ENCODE measurements around the gene SPEF1. TPM values are rescaled to one million over a fixed set of nuclear protein-coding genes. Genes with fewer than 3 reads are reported as not detected.
"Not testable (repeated sequence)": the region's sequence is repeated elsewhere in the genome, so short reads cannot be mapped to it uniquely, and the experiment has no call there.

Gene SPEF1
- total RNA-seq, 2 donors from 2014 or later: not detected

- peak; percentile 99 for DNase-seq (ENCODE audit: low spot score)
- intact Hi-C loops (cut with DNase I): no loop called here
Observed at GRCh38 chr20:3795511-3796468, 14.5 kb upstream of the SPEF1 start, which contains the start of gene CDC25B. CDC25B (plus strand) TSS chr20:3796310; CDS start chr20:3796532, 222 bp downstream.

GRCh38 chr20:3794701-3795420, 13.6 kb upstream of the SPEF1 start:
- intact Hi-C loops (cut with DNase I): no loop called here
- DNase-seq (ENCODE audit: low spot score): peak; percentile 52

GRCh38 chr20:3794168-3794567, 12.9 kb upstream of the SPEF1 start:
- intact Hi-C loops (cut with DNase I); DNase-seq (ENCODE audit: low spot score): not testable (repeated sequence)

GRCh38 chr20:3789201-3789600, 8.0 kb upstream of the SPEF1 start:
- DNase-seq (ENCODE audit: low spot score): not testable (repeated sequence)
- intact Hi-C loops (cut with DNase I): loop anchor here (1.0 to 5.0 kb wide), 2 partner anchors 29 to 33 kb away; partner anchors contain the start of gene AP5S1 (in 1 of the 2)

- intact Hi-C loops (cut with DNase I): loop anchor here (1.0 to 5.0 kb wide), 2 partner anchors 30 to 34 kb away; partner anchors contain the start of gene AP5S1 (in 1 of the 2)
Observed at GRCh38 chr20:3788685-3789155, 7.5 kb upstream of the SPEF1 start.

GRCh38 chr20:3787324-3788014, 6.2 kb upstream of the SPEF1 start:
- intact Hi-C loops (cut with DNase I): loop anchor here in 1 of 2 donors (5.0 kb wide), 1 partner anchor 35 kb away; the partner anchor contains the start of gene AP5S1
- peak; percentile 66 for DNase-seq (ENCODE audit: low spot score)

More at GRCh38 chr20:3788685-3789155, 7.5 kb upstream of the SPEF1 start:
- DNase-seq (ENCODE audit: low spot score): no peak

- intact Hi-C loops (cut with DNase I): loop anchor here in 1 of 2 donors (5.0 kb wide), 1 partner anchor 36 kb away; the partner anchor contains the start of gene AP5S1
- DNase-seq (ENCODE audit: low spot score): peak; percentile 96
Observed at GRCh38 chr20:3786665-3787323, 5.5 kb upstream of the SPEF1 start, which contains the start of gene CENPB. CENPB (minus strand) TSS chr20:3786740; CDS start chr20:3786483, 257 bp downstream.

- DNase-seq (ENCODE audit: low spot score): peak; percentile 89
Observed at GRCh38 chr20:3786126-3786484, 4.9 kb upstream of the SPEF1 start.

GRCh38 chr20:3785240-3786125, 4.2 kb upstream of the SPEF1 start:
- DNase-seq (ENCODE audit: low spot score): peak; percentile 86

More at GRCh38 chr20:3786126-3786484, 4.9 kb upstream of the SPEF1 start:
- intact Hi-C loops (cut with DNase I): loop anchor here in 1 of 2 donors (5.0 kb wide), 1 partner anchor 36 kb away; the partner anchor contains the start of gene AP5S1

GRCh38 chr20:3784863-3785239, 3.6 kb upstream of the SPEF1 start:
- DNase-seq (ENCODE audit: low spot score): no peak
- intact Hi-C loops (cut with DNase I): loop anchor here in 1 of 2 donors (5.0 kb wide), 1 partner anchor 37 kb away; the partner anchor contains the start of gene AP5S1

More at GRCh38 chr20:3785240-3786125, 4.2 kb upstream of the SPEF1 start:
- intact Hi-C loops (cut with DNase I): loop anchor here in 1 of 2 donors (5.0 kb wide), 1 partner anchor 37 kb away; the partner anchor contains the start of gene AP5S1

GRCh38 chr20:3784216-3784853, 3.1 kb upstream of the SPEF1 start:
- intact Hi-C loops (cut with DNase I): no loop called here
- DNase-seq (ENCODE audit: low spot score): peak; percentile 78

GRCh38 chr20:3783511-3784195, 2.4 kb upstream of the SPEF1 start:
- peak; percentile 67 for DNase-seq (ENCODE audit: low spot score)
- intact Hi-C loops (cut with DNase I): no loop called here

GRCh38 chr20:3783068-3783489, 1.8 kb upstream of the SPEF1 start:
- DNase-seq (ENCODE audit: low spot score): peak; percentile 73
- intact Hi-C loops (cut with DNase I): no loop called here

- intact Hi-C loops (cut with DNase I): no loop called here
Observed at GRCh38 chr20:3782597-3782996, 1.3 kb upstream of the SPEF1 start.

GRCh38 chr20:3778976-3779375, 2.3 kb downstream of the SPEF1 start:
- intact Hi-C loops (cut with DNase I): no loop called here
- DNase-seq (ENCODE audit: low spot score): peak; percentile 79

More at GRCh38 chr20:3782597-3782996, 1.3 kb upstream of the SPEF1 start:
- peak; percentile 44 for DNase-seq (ENCODE audit: low spot score)
